Measurements from ENCODE around the gene MRPS26.
"Not testable (repeated sequence)": the region's sequence is repeated elsewhere in the genome, so short reads cannot be mapped to it uniquely, and the experiment has no call there.

Gene MRPS26
- long read RNA-seq, donor 1, transcript MRPS26-201 (4 exons, 1,127 nt) = major isoform, 73 of 78 reads
- long read RNA-seq, donor 1, partial matches to known transcripts = 5 of 78 reads
- long read RNA-seq, donor 1, other reads (novel, unspliced or antisense) = 0 of 78 reads
- long read RNA-seq, donor 2, transcript MRPS26-201 (4 exons, 1,127 nt) = major isoform, 46 of 73 reads
- long read RNA-seq, donor 2, partial matches to known transcripts = 27 of 73 reads
- long read RNA-seq, donor 2, other reads (novel, unspliced or antisense) = 0 of 73 reads
- long read RNA-seq, donor 3, transcript MRPS26-201 (4 exons, 1,127 nt) = major isoform, 29 of 29 reads
- long read RNA-seq, donor 3, partial matches to known transcripts = 0 of 29 reads
- long read RNA-seq, donor 3, other reads (novel, unspliced or antisense) = 0 of 29 reads
- long read RNA-seq, donor 4, transcript MRPS26-201 (4 exons, 1,127 nt) = major isoform, 48 of 48 reads
- long read RNA-seq, donor 4, partial matches to known transcripts = 0 of 48 reads
- long read RNA-seq, donor 4, other reads (novel, unspliced or antisense) = 0 of 48 reads
- long read RNA-seq, donor 5, transcript MRPS26-201 (4 exons, 1,127 nt) = major isoform, 54 of 60 reads
- long read RNA-seq, donor 5, partial matches to known transcripts = 6 of 60 reads
- long read RNA-seq, donor 5, other reads (novel, unspliced or antisense) = 0 of 60 reads
- long read RNA-seq, donor 6, transcript MRPS26-201 (4 exons, 1,127 nt) = major isoform, 44 of 61 reads
- long read RNA-seq, donor 6, partial matches to known transcripts = 17 of 61 reads
- long read RNA-seq, donor 6, other reads (novel, unspliced or antisense) = 0 of 61 reads
- long read RNA-seq, donor 7, transcript MRPS26-201 (4 exons, 1,127 nt) = major isoform, 68 of 79 reads
- long read RNA-seq, donor 7, partial matches to known transcripts = 11 of 79 reads
- long read RNA-seq, donor 7, other reads (novel, unspliced or antisense) = 0 of 79 reads
- long read RNA-seq, donor 8, transcript MRPS26-201 (4 exons, 1,127 nt) = major isoform, 31 of 31 reads
- long read RNA-seq, donor 8, partial matches to known transcripts = 0 of 31 reads
- long read RNA-seq, donor 8, other reads (novel, unspliced or antisense) = 0 of 31 reads

- peak; percentile 99 for DNase-seq
Measured at GRCh38 chr20:3045816-3046676, at the start of gene MRPS26. TSS of gene MRPS26 (plus strand) at chr20:3046052. CDS start at chr20:3046069, 17 bp downstream.

DNA sequence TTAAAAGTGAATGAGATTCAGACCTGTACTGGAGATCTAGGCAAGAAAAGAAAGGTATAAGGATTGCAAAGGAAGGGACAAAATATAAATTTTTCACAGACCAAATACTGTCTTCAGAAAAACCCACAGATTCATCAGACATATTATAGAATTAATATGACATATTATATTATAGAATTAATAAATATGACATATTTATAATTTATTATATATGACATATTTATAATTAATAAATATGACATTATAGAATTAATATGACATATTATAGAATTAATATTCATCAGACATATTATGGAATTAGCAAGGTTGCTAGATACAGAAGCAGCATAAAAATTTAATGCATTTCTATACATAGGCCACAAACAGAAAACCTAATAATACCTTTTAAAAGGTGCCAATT is 47.1 kb upstream of the MRPS26 start:
- DNase-seq = no peak

DNA sequence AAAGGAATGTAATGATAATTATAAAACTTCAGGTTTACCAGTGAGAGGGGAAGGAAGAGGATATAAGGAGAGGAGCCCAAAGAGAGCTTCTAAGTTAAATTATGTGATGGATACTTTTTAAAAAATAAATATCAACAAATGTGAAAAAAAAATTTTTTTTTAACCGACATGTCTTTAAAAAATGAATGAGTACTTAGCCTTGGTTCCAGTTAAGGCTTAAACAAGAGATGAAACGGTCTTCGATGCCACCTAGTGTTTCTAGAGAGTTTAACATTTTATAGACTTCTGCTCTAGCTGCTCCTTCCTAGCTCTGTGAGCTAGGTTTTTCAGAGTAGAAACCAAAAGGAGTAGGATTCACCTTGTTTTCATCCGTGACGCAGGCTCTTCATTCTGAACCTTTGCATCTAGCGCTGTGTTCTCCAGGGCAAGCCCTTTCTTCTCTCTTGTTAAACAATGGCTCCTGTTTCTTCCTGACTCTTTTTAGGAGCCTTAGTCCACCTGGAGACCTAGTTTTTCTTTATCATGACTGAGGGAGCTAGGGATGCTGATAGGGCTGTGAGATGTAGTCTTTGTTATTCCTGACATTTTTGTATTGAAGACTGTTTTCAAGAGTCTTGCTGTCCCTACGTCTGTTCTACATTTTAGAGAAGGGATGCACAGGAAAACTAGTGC is 44.9 kb upstream of the MRPS26 start:
- DNase-seq = no peak

DNA sequence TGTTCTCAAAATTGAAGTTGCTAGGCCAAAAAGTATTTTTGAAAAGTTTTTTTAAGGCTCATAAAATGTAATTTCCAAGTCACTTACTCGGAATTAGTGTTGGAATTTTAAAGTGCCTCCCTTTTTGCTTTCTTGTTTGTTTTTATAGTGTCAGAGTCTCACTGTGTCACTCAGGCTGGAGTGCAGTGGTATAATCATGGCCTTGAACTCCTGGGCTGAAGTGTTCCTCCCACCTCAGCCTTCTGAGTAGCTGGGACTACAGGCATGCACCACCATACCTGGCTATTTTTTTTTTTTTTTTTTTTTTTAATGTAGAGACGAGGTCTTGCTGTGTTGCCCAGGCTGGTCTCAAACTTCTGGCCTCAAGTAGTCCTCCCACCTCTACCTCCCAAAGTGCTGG is 42.4 kb upstream of the MRPS26 start:
- no peak for DNase-seq

DNA sequence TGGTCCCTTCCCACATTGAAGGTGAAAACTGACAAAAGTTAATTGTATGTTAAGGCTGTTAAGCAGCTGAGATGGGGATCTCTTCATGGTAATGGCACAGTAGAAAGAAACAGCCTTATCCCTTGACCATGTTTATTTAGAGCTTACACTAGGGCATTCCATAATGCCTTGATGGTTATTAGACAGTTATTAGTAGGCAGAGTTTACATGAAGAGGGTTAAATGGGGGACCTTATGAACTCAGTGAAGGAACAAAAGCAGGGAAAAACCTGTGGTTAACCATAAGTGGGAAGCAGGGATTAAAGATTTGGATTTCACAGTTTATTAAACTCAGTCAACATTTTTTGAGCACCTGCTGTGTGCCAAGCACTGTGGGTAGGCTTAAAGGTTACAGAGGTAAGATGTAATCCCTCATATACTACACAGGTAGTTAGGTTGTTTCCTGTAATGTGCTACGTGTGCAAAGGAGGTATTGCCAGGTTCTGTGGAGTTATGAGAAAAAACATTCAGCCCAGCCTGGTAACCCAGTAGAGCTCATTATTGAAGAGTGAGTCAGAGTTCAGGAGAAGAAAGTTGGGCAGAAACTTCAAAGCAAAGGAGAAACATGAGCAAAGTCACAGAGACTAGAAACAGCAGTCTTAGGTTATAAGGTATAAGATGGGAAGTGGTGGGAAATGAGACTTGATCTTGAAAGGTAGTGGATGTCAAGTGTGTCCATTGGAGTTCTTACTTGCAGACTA is 34.7 kb upstream of the MRPS26 start:
- DNase-seq = no peak

- no peak for DNase-seq
Measured at GRCh38 chr20:3011752-3012151, 34.1 kb upstream of the MRPS26 start.

DNA sequence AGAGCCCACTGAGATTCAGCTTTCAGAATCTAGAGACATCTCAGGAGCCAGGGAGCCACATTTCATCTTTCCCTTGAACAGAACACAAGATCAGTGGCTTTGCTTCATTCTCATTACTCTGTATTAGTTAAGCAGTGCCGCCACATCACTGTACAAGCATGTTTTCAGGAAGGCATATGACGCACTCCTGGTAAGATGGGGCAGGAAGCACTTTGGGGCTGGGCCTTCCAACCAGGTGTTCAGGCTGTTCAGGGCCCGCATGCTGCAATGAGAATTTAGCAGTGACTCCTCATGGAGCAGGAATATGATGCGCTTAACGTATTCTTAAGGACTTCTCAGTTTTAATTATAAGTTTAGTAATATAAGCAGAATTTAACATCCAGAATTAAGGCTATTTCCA is 32.1 kb upstream of the MRPS26 start:
- DNase-seq = no peak

- DNase-seq = no peak
Measured at GRCh38 chr20:3014179-3014578, 31.7 kb upstream of the MRPS26 start.

- no peak for DNase-seq
Measured at GRCh38 chr20:3014662-3015061, 31.2 kb upstream of the MRPS26 start.

- not testable (repeated sequence) for DNase-seq
Measured at GRCh38 chr20:3015302-3015701, 30.6 kb upstream of the MRPS26 start.

GRCh38 chr20:3021327-3021726 is 24.5 kb upstream of the MRPS26 start:
- DNase-seq = no peak

GRCh38 chr20:3021777-3022176 is 24.1 kb upstream of the MRPS26 start:
- no peak for DNase-seq

DNA sequence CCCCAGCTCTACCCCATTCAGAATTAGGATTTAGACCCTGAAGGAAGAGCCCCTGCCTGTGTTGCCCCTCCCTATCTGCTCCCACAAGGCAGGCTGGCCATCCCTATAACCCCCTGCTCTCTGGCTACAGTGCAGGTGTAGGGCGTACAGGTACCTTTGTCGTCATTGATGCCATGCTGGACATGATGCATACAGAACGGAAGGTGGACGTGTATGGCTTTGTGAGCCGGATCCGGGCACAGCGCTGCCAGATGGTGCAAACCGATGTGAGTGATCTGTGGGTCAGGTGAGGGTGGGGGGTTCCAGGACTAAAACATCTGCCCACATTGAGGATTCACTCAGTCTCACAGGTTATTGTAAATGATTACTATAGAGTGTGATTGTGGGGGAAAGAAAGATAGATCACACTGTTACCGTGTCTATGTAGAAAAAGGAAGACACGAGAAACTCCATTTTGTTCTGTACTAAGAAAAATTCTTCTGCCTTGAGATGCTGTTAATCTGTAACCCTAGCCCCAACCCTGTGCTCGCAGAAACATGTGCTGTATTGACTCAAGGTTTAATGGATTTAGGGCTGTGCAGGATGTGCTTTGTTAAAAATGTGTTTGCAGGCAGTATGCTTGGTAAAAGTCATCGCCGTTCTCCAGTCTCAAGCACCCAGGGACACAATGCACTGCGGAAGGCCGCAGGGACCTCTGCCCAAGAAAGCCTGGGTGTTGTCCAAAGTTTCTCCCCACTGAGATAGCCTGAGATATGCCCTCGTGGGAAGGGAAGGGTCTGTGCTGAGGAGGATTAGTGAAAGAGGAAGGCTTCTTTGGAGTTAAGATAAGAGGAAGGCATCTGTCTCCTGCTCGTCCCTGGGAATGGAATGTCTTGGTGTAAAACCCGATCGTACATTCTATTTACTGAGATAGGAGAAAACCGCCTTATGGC is 23.0 kb upstream of the MRPS26 start:
- DNase-seq = not testable (repeated sequence)

DNA sequence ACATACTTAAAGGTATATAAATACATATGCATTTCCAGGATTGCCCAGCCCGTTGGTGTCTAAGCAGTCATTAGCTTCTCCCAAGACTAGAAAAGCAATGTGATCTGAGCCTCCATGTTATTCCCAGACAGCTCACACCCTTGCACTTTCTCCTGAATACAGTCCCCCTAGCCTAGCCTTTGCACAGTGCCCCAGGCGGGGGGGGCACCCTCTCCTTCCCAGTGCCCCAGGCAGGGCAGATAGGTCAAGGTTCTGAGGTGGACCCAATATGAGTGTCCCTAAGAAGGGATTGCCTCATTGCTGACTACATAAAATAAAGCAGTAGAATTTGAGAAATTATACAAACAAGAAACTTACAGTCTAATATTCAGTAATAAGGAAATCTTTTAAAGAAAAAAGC is 17.9 kb upstream of the MRPS26 start:
- DNase-seq = no peak

- no peak for DNase-seq
Measured at GRCh38 chr20:3031524-3032147, 14.2 kb upstream of the MRPS26 start.

GRCh38 chr20:3032624-3033023 is 13.2 kb upstream of the MRPS26 start:
- no peak for DNase-seq

- DNase-seq = no peak
Measured at GRCh38 chr20:3037654-3038053, 8.2 kb upstream of the MRPS26 start.

DNA sequence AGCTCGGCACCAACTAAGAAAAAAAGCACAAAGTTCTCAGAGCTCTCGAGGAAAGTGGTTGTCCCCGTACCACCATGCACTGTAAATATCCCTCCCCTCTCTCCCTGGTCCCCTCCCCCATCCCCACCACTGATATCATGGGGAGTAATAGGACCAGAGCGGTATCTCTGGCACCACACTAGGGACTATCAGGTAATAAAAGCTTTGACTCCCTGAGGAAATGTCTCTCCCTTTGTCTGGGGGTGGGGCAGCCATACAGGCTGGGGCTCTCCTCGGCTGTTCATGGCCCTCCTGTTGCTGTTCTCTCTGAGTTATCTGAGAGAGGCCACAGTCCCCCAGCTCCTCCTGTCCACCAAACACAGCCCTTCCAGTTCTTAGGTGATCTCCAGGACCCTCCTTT is 7.4 kb upstream of the MRPS26 start:
- DNase-seq = no peak

GRCh38 chr20:3039426-3039825 is 6.4 kb upstream of the MRPS26 start:
- no peak for DNase-seq
